HEK293 (cell line): ENCODE results near the gene RGS14.

Experiments
- PRDM1 ChIP-seq: fragments of 450-650 bp; formaldehyde crosslinking; IDR thresholded peaks from 2 replicates; pipeline ENCODE4; 2016; ENCODE audit warnings: missing biosample characterization, missing genetic modification characterization
- ZNF548 ChIP-seq: fragments of 450-650 bp; formaldehyde crosslinking; IDR thresholded peaks from 2 replicates; pipeline ENCODE4 v1.5.1; 2016; ENCODE audit warnings: missing biosample characterization, missing genetic modification characterization
- TF ChIP-seq, protein P1 (sequence below): fragments of 450-650 bp; formaldehyde crosslinking; IDR thresholded peaks from 2 replicates; pipeline ENCODE4 v1.5.1; 2016; ENCODE audit warnings: missing biosample characterization, missing genetic modification characterization

DNA sequence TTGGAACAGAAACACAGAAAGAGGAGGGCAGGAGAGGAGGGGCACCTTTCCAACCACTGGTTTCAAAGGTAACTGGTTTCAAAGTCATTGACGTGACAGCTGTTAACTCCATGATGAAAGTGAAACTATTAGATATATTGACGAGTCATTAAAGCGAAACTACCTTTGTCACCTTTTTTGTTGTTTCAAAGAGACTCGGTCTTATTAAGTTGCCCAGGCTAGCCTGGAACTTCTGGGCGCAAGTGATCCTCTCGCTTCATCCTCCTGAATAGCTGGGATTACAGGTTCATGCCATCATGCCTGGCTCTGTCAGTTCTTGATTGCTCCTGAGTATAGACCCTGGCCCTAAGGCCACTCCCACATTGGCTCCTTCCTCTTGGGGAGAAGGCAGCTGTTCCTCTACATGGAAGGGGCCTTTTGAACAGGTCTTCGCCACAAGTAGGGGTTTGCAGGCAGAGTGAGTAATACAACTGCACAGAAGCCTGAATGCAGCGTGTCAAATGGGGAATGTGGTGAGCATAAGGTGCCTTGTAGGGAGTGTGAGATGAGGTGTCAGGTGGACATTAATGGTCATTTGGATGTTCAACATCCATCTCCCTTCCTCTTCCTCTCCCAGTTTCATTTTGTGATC is 55.0 kb downstream of the RGS14 start:
- TF ChIP-seq, protein P1, sequence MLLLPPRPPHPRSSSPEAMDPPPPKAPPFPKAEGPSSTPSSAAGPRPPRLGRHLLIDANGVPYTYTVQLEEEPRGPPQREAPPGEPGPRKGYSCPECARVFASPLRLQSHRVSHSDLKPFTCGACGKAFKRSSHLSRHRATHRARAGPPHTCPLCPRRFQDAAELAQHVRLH = no peak
- TF ChIP-seq PRDM1 (tag by site-specific recombination) = no peak
- no peak for TF ChIP-seq ZNF548 (tag by site-specific recombination)
